HCT116 (cell line): ENCODE data around the gene LRRC8B. TPM values are rescaled to one million over a fixed set of nuclear protein-coding genes. Genes with fewer than 3 reads are reported as not detected.

ENCODE experiments used
- ATAC-seq: fragments of 200-7000 bp; cut with Tn5 transposase; 2 replicates; pipeline ENCODE4 v1.9.1; 2020; ENCODE audit warnings: mild to moderate bottlenecking, moderate library complexity
- BruUV-seq: library from RNA; stranded (reverse); fragments of 400-500 nt; replicated peaks from 2 replicates; lab custom pipeline; 2021; lab: Mats Ljungman, UMichigan
- CTCF ChIA-PET: fragments of 300-600 bp; sonication (Branson Sonifier 250); formaldehyde crosslinking; loops from one replicate; lab custom pipeline; 2021; ENCODE audit warnings: antibody characterized with exemption; lab: Charles Lee
- POLR2A ChIA-PET: fragments of 300-600, 350-600 bp; sonication (Branson Sonifier 250); formaldehyde crosslinking; loops from one replicate; lab custom pipeline; 2021; ENCODE audit warnings: antibody characterized with exemption; lab: Charles Lee
- RAD21 ChIA-PET, 2 experiments: fragments of 300-600 bp; sonication (Branson Sonifier 250); formaldehyde crosslinking; loops; one replicate each; lab custom pipeline; 2023; ENCODE audit warnings: low total read pairs in 2 of 2; ENCODE audit not compliant: uncharacterized antibody in 2 of 2, unreplicated experiment in 2 of 2, low non-redundant PET in 1 of 2; lab: Charles Lee
- DNase-seq: peaks from one replicate; pipeline ENCODE4 v3.0.0-alpha.2; 2010; ENCODE audit warnings: low read depth, low spot score
- H2AFZ ChIP-seq: fragments of 200-600 bp; shearing (Covaris generic), sonication (generic); 2 replicates; pipeline ENCODE4 v1.6.1; 2017; ENCODE audit warnings: low read depth, mixed run types, mixed read lengths, antibody characterized with exemption, low read length; ENCODE audit not compliant: poor library complexity, severe bottlenecking
- H3K27ac ChIP-seq: 2 replicates; pipeline ENCODE4 v1.5.1; 2012; ENCODE audit warnings: low read depth, low read length
- H3K27me3 ChIP-seq: fragments of 200-600 bp; sonication (generic); 2 replicates; pipeline ENCODE4 v1.6.1; 2016; ENCODE audit warnings: mixed run types, low read length, mixed read lengths; ENCODE audit not compliant: insufficient read depth
- H3K36me3 ChIP-seq, 2 experiments: fragments of 200-500 bp in 1 of 2; fragments of 200-600 bp in 1 of 2; sonication (Bioruptor generic) in 1 of 2; sonication (generic) in 1 of 2; 2 replicates each; pipeline versions ENCODE4 v1.5.1 to v1.6.1; 2014 to 2016; ENCODE audit warnings: low read length in 2 of 2, inconsistent platforms in 1 of 2, mixed read lengths in 1 of 2, mixed run types in 1 of 2; ENCODE audit not compliant: insufficient read depth in 2 of 2, control insufficient read depth in 1 of 2
- H3K4me1 ChIP-seq, 2 experiments: fragments of 200-600 bp in 1 of 2; sonication (generic) in 1 of 2; 2 replicates each; pipeline versions ENCODE4 v1.5.1 to v1.6.1; 2012 to 2017; ENCODE audit warnings: low read length in 2 of 2, inconsistent platforms in 1 of 2, mild to moderate bottlenecking in 1 of 2, mixed read lengths in 1 of 2, mixed run types in 1 of 2, moderate library complexity in 1 of 2; ENCODE audit not compliant: insufficient read depth in 2 of 2, control insufficient read depth in 1 of 2
- H3K4me2 ChIP-seq: fragments of 200-600 bp; sonication (generic); 2 replicates; pipeline ENCODE4 v1.6.1; 2017; ENCODE audit warnings: mixed run types, low read length, mixed read lengths
- H3K4me3 ChIP-seq, 2 experiments: fragments of 200-600 bp in 1 of 2; sonication (generic) in 1 of 2; replicated peaks in 1 of 2; 2 replicates each; pipeline ENCODE4 v1.5.1; 2011 to 2016; ENCODE audit warnings: low read length in 2 of 2, control low read depth in 1 of 2, low read depth in 1 of 2, mild to moderate bottlenecking in 1 of 2, mixed read lengths in 1 of 2, mixed run types in 1 of 2
- H3K79me2 ChIP-seq: fragments of 200-600 bp; sonication (generic); 2 replicates; pipeline ENCODE4 v1.6.1; 2017; ENCODE audit warnings: mild to moderate bottlenecking, mixed run types, low read length, moderate library complexity, mixed read lengths; ENCODE audit not compliant: insufficient read depth
- H3K9ac ChIP-seq: fragments of 200-600 bp; sonication (generic); 2 replicates; pipeline ENCODE4 v1.6.1; 2016; ENCODE audit warnings: low read length, mixed read lengths
- H3K9me2 ChIP-seq: fragments of 200-600 bp; sonication (generic), shearing (Covaris generic); 2 replicates; pipeline ENCODE4 v1.6.1; 2017; ENCODE audit warnings: mixed run types, mild to moderate bottlenecking, moderate library complexity; ENCODE audit not compliant: insufficient read depth
- H3K9me3 ChIP-seq, 2 experiments: fragments of 200-500 bp in 1 of 2; fragments of 200-600 bp in 1 of 2; sonication (Bioruptor generic) in 1 of 2; sonication (generic) in 1 of 2; 2 replicates each; pipeline ENCODE4 v1.6.1; 2014 to 2017; ENCODE audit warnings: low read length in 2 of 2, mixed read lengths in 2 of 2, inconsistent platforms in 1 of 2, low read depth in 1 of 2, mild to moderate bottlenecking in 1 of 2, mixed run types in 1 of 2, moderate library complexity in 1 of 2; ENCODE audit not compliant: control insufficient read depth in 1 of 2, insufficient read depth in 1 of 2
- H4K20me1 ChIP-seq: fragments of 200-600 bp; sonication (generic), shearing (Covaris generic); 2 replicates; pipeline ENCODE4 v1.6.1; 2017; ENCODE audit warnings: mixed run types, mild to moderate bottlenecking, moderate library complexity; ENCODE audit not compliant: insufficient read depth
- ATF3 ChIP-seq: IDR thresholded peaks from 2 replicates; pipeline ENCODE4 v1.6.1; 2012
- EGR1 ChIP-seq: IDR thresholded peaks from 2 replicates; pipeline ENCODE4 v1.6.1; 2012; ENCODE audit warnings: low read depth
- EZH2 ChIP-seq: fragments of 200-600 bp; sonication (generic); IDR thresholded peaks from 2 replicates; pipeline ENCODE4 v1.6.1; 2017; ENCODE audit warnings: antibody characterized with exemption, mixed run types
- REST ChIP-seq: IDR thresholded peaks from 2 replicates; pipeline ENCODE4 v1.6.1; 2012; ENCODE audit warnings: low read depth
- SIN3A ChIP-seq: IDR thresholded peaks from 2 replicates; pipeline ENCODE4 v1.6.1; 2012; ENCODE audit warnings: low read depth
- YY1 ChIP-seq: IDR thresholded peaks from 2 replicates; pipeline ENCODE4 v1.6.1; 2011; ENCODE audit warnings: low read length, low read depth, moderate library complexity, mild to moderate bottlenecking; ENCODE audit not compliant: insufficient replicate concordance; ENCODE audit errors: extremely low read depth
- ZBTB33 ChIP-seq: IDR thresholded peaks from 2 replicates; pipeline ENCODE4 v1.6.1; 2011; ENCODE audit warnings: mild to moderate bottlenecking, low read length, moderate library complexity; ENCODE audit not compliant: insufficient replicate concordance; ENCODE audit errors: extremely low read depth
- intact Hi-C: fragments of 100-400 bp; cut with micrococcal nuclease; formaldehyde crosslinking; loops from 2 replicates; pipeline ENCODE4 v1.10.0; 2022
- total RNA-seq: library from RNA; stranded (reverse); gene quantifications from one replicate; pipeline ENCODE4 v1.2.1, GENCODE V29; 2021; ENCODE audit not compliant: unreplicated experiment

LRRC8B gene
- total RNA-seq, 1 experiment from 2014 or later: 17.9 TPM

- Histone ChIP-seq H3K36me3 (no peaks in the 10 kb centered on the region), H4K20me1 (no peaks in the 10 kb centered on the region), H3K79me2 (peaks cover 6% of the 10 kb centered on the region; the same call in 1 of the 2 replicates), H3K4me1 (no peaks in the 10 kb centered on the region), H2AFZ (no peak overlapping the region), H3K9ac (no peak overlapping the region), H3K27ac (no peak overlapping the region), H3K9me2 (no peaks in the 10 kb centered on the region)
- no peak for DNase-seq
- POLR2A ChIA-PET: no interaction called here
- RAD21 ChIA-PET: no interaction called here
- no TSS peak for BruUV-seq
- intact Hi-C loops: no loop called here
- CTCF ChIA-PET: no interaction called here
- no peak for ATAC-seq
- TF ChIP-seq REST (no peak), YY1 (no peak), EZH2 (no peak)
- TF ChIP-seq, all 23 proteins: peak for 0
- H3K4me2 ChIP-seq: no peak overlapping the region
- no peak overlapping the region for H3K4me3 ChIP-seq
- H3K27me3 ChIP-seq: no peaks in the 10 kb centered on the region
- no peaks in the 10 kb centered on the region for H3K9me3 ChIP-seq
These were observed 48.8 kb downstream of the LRRC8B start for GRCh38 chr1:89573410-89573809.

GRCh38 chr1:89574621-89575020 is 50.0 kb downstream of the LRRC8B start:
- H3K9me3 ChIP-seq: no peaks in the 10 kb centered on the region
- H2AFZ ChIP-seq: no peak overlapping the region
- no peaks in the 10 kb centered on the region for H3K27me3 ChIP-seq
- DNase-seq (no peak), ATAC-seq (no peak)
- POLR2A ChIA-PET: no interaction called here
- BruUV-seq: no TSS peak
- TF ChIP-seq ATF3 (no peak), EGR1 (no peak), REST (no peak), SIN3A (no peak), ZBTB33 (no peak)
- no peak overlapping the region for H3K4me3 ChIP-seq
- no peaks in the 10 kb centered on the region for H3K36me3 ChIP-seq
- no peak overlapping the region for H3K9ac ChIP-seq
- RAD21 ChIA-PET: no interaction called here
- H3K27ac ChIP-seq: no peak overlapping the region
- peaks cover 6% of the 10 kb centered on the region; the same call in 1 of the 2 replicates for H3K79me2 ChIP-seq
- H3K4me1 ChIP-seq: no peaks in the 10 kb centered on the region
- CTCF ChIA-PET: no interaction called here
- intact Hi-C loops: no loop called here
- no peaks in the 10 kb centered on the region for H3K9me2 ChIP-seq
- H4K20me1 ChIP-seq: no peaks in the 10 kb centered on the region
- H3K4me2 ChIP-seq: no peak overlapping the region
